NCI-H2107 treated with DMSO at 0.1 percent for 48 hours (cell line): ENCODE results near the gene CAPZA2.
A peak's percentile ranks its signal among the peaks of the same experiment; 100 is the strongest.

ENCODE experiments used
- DNase-seq: peaks from one replicate; lab custom pipeline; 2025; ENCODE audit not compliant: unreplicated experiment; lab: John Stamatoyannopoulos, UW

Gene CAPZA2

DNA sequence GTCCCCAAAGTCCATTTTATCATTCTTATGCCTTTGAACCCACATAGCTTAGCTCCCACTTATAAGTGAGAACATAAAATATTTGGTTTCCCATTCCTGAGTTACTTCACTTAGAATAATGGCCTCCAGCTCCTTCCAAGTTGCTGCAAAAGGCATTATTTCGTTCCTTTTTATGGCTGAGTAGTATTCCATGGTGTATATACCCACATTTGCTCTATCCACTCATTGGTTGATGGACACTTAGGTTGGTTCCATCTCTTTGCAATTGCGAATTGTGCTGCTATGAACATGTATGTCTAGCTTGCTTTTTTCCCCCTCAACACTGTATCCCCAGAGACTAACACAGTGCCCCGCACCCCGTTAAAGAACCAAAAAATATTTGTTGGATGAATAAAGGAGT, 670 bp upstream of the CAPZA2 start:
- no peak for DNase-seq

- peak; percentile 24 for DNase-seq
These were observed 724 bp downstream of the CAPZA2 start for GRCh38 chr7:116862951-116863670.

GRCh38 chr7:116863936-116864500, 1.6 kb downstream of the CAPZA2 start:
- DNase-seq = no peak

GRCh38 chr7:116871061-116871700, 8.8 kb downstream of the CAPZA2 start:
- no peak for DNase-seq

- DNase-seq = no peak
These were observed 9.6 kb downstream of the CAPZA2 start for GRCh38 chr7:116872026-116872425.

- no peak for DNase-seq
These were observed 11.2 kb downstream of the CAPZA2 start for GRCh38 chr7:116873619-116874018.

- DNase-seq = no peak
These were observed 14.5 kb downstream of the CAPZA2 start for GRCh38 chr7:116876664-116877442.

GRCh38 chr7:116877443-116878217, 15.2 kb downstream of the CAPZA2 start:
- no peak for DNase-seq

- no peak for DNase-seq
These were observed 22.3 kb downstream of the CAPZA2 start for GRCh38 chr7:116884691-116885090.

GRCh38 chr7:116885724-116886123, 23.3 kb downstream of the CAPZA2 start:
- no peak for DNase-seq

GRCh38 chr7:116886543-116887156, 24.3 kb downstream of the CAPZA2 start:
- DNase-seq = no peak

GRCh38 chr7:116888895-116889294, 26.5 kb downstream of the CAPZA2 start:
- no peak for DNase-seq

- DNase-seq = no peak
These were observed 33.5 kb downstream of the CAPZA2 start for GRCh38 chr7:116895849-116896248.

- no peak for DNase-seq
These were observed 35.3 kb downstream of the CAPZA2 start for GRCh38 chr7:116897661-116898060.

DNA sequence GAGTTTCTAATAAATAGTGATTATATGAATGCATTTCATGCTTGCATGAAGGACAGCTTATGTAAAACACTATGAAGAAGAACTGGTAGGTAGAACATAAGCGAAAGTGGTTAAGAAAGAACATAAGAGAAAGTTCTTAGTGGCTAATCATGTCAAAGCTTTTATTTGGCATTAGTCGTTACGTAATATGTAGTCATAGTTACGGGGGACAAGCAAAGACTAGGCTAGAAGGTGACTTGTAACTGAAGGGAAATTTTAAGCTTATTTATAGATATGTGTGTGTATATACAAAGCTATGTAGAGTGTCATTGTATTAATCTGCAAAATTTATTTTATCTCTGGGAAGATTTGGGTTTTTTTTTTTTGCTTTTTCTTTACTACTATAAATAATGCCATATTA, 36.9 kb downstream of the CAPZA2 start:
- no peak for DNase-seq

DNA sequence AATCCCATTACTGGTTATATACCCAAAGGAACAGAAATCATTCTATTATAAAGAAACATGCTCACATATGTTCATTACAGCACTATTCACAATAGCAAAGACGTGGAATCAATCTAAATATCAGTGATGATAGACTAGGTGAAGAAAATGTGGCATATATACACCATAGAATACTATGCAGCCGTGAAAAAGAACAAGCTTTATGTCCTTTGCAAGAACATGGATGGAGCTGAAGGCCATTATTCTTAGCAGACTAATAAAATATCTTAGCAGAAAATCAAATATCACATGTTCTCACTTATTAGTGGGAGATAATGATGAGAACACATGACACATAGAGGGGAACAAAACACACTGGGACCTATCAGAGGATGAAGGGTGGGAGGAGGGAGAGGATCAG, 38.8 kb downstream of the CAPZA2 start:
- no peak for DNase-seq

DNA sequence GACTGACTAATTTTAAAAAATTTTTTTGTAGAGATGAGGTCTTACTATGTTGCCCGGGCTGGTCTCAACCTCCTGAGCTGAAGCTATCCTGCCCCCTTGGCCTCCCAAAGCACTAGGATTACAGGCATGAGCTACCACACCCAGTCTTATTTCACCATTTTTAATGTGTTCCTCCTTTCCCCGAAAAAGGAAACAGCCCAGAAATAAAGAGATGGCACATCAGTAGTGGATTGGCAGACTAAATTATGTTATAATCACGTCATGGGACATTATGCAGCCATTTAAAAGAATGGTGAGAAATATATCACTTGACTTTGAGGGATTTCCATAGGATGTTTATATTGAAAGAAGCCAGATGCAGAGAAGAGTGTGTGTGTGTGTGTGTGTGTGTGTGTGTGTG, 40.5 kb downstream of the CAPZA2 start:
- no peak for DNase-seq

DNA sequence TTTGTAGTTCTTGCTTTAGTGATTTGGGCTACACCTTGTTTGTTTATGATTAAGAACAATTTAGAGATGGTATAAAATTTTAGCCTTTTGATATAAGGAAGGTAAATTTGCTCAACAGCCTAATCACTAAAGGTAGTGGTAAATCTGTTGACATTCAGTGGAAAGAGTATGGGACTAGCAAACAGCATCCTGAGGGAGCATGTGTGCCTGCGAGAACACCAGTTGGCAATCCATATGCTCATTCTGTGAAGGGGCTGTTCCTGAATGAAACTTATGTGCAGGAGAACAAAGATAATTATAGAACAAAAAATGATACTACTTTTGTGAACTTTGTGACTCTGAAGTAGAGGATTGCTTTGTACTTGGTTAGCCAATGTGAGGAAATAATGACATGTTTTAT, 44.0 kb downstream of the CAPZA2 start:
- no peak for DNase-seq

DNA sequence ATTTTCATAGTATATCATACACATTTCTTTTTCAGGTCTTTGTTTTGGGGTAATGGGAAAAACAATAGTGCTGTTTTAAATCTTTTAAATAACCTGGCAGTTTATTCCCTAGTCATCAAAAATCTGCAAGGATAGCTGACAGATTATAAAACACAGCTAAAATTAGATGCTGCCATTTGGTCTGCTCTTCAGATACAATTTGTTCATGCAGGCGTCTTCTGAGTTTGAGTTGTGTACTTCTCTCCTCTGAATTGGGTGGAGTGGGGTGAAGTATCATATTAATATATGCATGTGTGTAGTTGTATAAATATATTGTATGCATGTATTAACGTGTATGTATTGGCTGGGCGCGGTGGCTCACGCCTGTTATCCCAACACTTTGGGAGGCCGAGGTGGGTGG, 48.0 kb downstream of the CAPZA2 start:
- no peak for DNase-seq

DNA sequence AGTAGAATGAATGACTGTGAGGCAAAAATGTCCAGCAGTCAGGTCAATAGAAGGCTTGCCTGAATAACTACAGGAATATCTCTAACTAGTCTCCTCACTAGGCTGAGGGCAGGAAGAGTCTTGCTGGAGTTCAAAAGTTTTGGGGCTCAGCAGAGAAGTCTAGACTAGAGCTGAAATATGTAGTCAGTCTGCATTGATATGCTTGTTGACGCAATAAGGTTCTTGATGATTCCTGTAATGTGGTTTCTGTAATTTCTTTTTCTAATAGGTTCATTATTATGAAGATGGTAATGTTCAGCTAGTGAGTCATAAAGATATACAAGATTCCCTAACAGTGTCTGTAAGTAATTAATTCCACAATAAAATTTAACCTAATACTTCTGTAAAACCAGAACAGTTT, 49.4 kb downstream of the CAPZA2 start:
- no peak for DNase-seq
